Measurements from ENCODE around the gene DLEU7.

Gene DLEU7

DNA sequence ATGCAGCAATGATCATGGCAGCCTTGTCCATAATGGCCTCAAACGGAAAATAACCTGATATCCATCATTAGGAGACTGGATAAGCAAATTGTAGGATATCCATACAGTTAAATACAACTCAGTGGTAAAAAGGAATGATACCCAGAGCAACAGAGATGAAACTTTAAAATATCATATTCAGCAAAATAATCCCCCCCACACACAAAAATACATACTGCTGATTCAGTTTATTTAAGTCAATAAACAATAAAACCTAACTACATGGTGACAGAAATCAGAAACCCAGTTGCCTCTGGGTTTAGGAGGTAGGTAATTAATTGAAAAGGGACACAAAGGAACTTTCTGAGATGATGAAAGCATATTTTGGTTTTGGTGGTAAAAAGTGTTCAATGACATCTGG lies 27.9 kb upstream of the DLEU7 start:
- Histone ChIP-seq H3K27me3 (no peaks in the 10 kb centered on the region), H3K9me3 (no peaks in the 10 kb centered on the region), H3K4me3 (ENCODE audit: low read depth, low read length) (no peak overlapping the region), H3K4me1 (peaks cover 3% of the 10 kb centered on the region; the same call in 1 of the 2 replicates), H3K36me3 (no peaks in the 10 kb centered on the region)
- DNase-seq: no peak
- TF ChIP-seq, protein P1, sequence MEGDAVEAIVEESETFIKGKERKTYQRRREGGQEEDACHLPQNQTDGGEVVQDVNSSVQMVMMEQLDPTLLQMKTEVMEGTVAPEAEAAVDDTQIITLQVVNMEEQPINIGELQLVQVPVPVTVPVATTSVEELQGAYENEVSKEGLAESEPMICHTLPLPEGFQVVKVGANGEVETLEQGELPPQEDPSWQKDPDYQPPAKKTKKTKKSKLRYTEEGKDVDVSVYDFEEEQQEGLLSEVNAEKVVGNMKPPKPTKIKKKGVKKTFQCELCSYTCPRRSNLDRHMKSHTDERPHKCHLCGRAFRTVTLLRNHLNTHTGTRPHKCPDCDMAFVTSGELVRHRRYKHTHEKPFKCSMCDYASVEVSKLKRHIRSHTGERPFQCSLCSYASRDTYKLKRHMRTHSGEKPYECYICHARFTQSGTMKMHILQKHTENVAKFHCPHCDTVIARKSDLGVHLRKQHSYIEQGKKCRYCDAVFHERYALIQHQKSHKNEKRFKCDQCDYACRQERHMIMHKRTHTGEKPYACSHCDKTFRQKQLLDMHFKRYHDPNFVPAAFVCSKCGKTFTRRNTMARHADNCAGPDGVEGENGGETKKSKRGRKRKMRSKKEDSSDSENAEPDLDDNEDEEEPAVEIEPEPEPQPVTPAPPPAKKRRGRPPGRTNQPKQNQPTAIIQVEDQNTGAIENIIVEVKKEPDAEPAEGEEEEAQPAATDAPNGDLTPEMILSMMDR (IDR thresholded peaks at IDR 0.05; ENCODE audit: low read depth, low read length): no peak

GRCh38 chr13:50867637-50867945 lies 24.1 kb upstream of the DLEU7 start:
- no peak overlapping the region for H3K4me3 ChIP-seq (ENCODE audit: low read depth, low read length)
- no peak for DNase-seq
- TF ChIP-seq, protein P1 (IDR thresholded peaks at IDR 0.05; ENCODE audit: low read depth, low read length): no peak
- no peaks in the 10 kb centered on the region for H3K9me3 ChIP-seq
- H3K4me1 ChIP-seq: no peaks in the 10 kb centered on the region; the same call in 1 of the 2 replicates
- no peaks in the 10 kb centered on the region for H3K27me3 ChIP-seq
- no peaks in the 10 kb centered on the region for H3K36me3 ChIP-seq

DNA sequence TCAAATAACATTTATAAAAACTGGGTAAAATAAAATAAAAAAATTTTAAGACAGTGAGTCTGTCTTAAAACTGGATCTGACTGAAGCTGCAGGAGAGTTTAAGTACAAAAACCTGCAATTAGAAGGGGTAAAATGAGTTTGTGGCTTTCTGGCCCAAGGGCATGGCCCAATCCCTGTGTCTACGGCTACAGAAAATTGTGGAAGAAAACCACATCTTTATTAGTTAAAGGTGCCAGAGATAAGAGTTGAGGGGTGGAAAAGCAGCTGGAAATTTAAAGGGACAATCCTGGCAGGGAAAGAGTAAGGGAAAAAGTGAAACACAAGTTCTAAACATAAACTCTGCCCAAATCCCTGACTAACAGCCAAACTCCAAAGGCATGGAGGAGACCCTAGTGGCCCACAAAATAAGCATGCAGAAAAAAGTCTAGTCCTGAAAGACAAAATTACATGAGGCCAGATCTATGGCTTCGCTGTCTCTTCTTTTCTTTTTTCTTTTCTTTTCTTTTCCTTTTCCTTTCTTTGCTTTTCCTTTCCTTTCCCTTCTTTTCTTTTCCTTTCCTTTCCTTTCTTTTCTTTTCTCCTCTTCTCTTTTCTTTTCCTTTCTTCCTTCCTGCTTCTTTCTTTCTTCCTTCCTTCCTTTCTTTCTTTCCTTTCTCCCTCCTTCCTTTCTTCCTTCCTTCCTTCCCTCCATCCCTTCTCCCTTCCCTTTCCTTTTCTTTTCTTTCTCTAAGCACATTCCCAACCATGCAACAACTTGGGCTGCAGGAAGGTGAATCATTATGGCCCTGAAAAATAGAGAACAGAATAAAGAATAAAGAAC lies 23.5 kb upstream of the DLEU7 start:
- TF ChIP-seq, protein P1 (IDR thresholded peaks at IDR 0.05; ENCODE audit: low read depth, low read length): no peak
- Histone ChIP-seq H3K27me3 (no peaks in the 10 kb centered on the region), H3K4me1 (no peaks in the 10 kb centered on the region; the same call in 1 of the 2 replicates), H3K36me3 (no peaks in the 10 kb centered on the region), H3K9me3 (no peaks in the 10 kb centered on the region), H3K4me3 (ENCODE audit: low read depth, low read length) (no peak overlapping the region)
- no peak for DNase-seq

DNA sequence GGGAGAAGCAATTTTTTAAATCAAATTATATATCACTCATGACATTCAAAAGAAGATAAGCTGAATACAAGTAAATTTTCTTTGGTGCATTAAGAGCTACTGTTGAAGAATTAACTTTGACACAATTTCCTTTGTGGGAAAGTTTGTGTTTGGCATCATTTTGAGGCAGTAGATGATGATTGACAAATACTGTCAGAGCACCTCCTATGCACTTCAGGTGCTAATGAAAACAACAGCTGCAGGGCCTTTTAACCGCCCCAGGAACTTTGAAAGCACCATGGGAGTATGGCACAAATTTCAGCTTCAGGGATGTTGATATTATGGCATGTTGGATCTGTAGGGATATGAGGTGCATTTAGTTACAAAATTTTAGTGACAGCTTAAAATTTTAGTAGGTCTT lies 21.0 kb upstream of the DLEU7 start:
- H3K4me3 ChIP-seq (ENCODE audit: low read depth, low read length): no peak overlapping the region
- H3K9me3 ChIP-seq: no peaks in the 10 kb centered on the region
- H3K4me1 ChIP-seq: no peaks in the 10 kb centered on the region
- no peaks in the 10 kb centered on the region for H3K36me3 ChIP-seq
- DNase-seq: no peak
- H3K27me3 ChIP-seq: no peaks in the 10 kb centered on the region
- TF ChIP-seq, protein P1 (IDR thresholded peaks at IDR 0.05; ENCODE audit: low read depth, low read length): no peak

- H3K4me1 ChIP-seq: no peaks in the 10 kb centered on the region
Observed at GRCh38 chr13:50855681-50856080, 12.2 kb upstream of the DLEU7 start.

DNA sequence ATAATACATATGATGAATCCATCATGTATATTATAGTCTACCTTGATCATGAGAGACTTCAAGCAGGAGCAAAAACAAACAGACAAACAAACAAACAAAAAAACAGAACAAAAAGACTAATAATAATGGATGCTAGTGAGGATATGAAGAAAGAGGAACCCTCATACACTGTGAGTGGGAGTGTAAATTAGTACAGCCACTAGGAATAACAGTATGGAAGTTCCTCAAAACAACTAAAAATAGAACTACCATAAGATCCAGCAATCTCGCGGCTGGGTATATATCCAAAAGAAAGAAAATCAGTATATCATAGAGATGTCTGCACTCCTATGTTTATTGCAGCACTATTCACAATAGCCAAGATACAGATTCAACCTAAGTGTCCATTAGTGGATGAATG lies 7.0 kb upstream of the DLEU7 start:
- Histone ChIP-seq H3K36me3 (no peaks in the 10 kb centered on the region), H3K4me3 (ENCODE audit: low read depth, low read length) (no peak overlapping the region), H3K27me3 (no peaks in the 10 kb centered on the region), H3K9me3 (no peaks in the 10 kb centered on the region), H3K4me1 (no peaks in the 10 kb centered on the region)
- TF ChIP-seq, protein P1 (IDR thresholded peaks at IDR 0.05; ENCODE audit: low read depth, low read length): no peak
- DNase-seq: no peak

More at GRCh38 chr13:50855681-50856080, 12.2 kb upstream of the DLEU7 start:
- DNase-seq: no peak
- H3K9me3 ChIP-seq: no peaks in the 10 kb centered on the region; the same call in 1 of the 2 replicates
- H3K4me3 ChIP-seq (ENCODE audit: low read depth, low read length): no peak overlapping the region
- no peaks in the 10 kb centered on the region for H3K27me3 ChIP-seq
- TF ChIP-seq, protein P1 (IDR thresholded peaks at IDR 0.05; ENCODE audit: low read depth, low read length): no peak
- H3K36me3 ChIP-seq: no peaks in the 10 kb centered on the region

Measured in BE2C (cell line).